Esophagus muscularis mucosa (tissue), 4 donors: ENCODE data around the gene CCL15. TPM values are rescaled to one million over a fixed set of nuclear protein-coding genes. Genes with fewer than 3 reads are reported as not detected.

Experiments
- DNase-seq: peaks from one replicate; pipeline ENCODE4 v3.0.0-alpha.2; 2017; ENCODE audit errors: extremely low spot score
- H3K27ac ChIP-seq, 4 donors: fragments of 200-600 bp; sonication (generic); replicated peaks in 1 of 4; 1 replicate in 3 of 4; 2 replicates in 1 of 4; pipeline ENCODE4 v1.5.1; 2016 to 2019; ENCODE audit warnings: mild to moderate bottlenecking in 1 of 4
- H3K27me3 ChIP-seq, 4 donors: fragments of 200-600 bp; sonication (generic); one replicate each; pipeline versions ENCODE4 v1.5.1 to v1.6.0; 2016 to 2019
- H3K36me3 ChIP-seq, 4 donors: fragments of 200-600 bp; sonication (generic); one replicate each; pipeline ENCODE4 v1.5.1; 2016 to 2019
- H3K4me1 ChIP-seq, 4 donors: fragments of 200-600 bp; sonication (generic); one replicate each; pipeline ENCODE4 v1.5.1; 2016 to 2019
- H3K4me3 ChIP-seq, 4 donors: fragments of 200-600 bp; sonication (generic); 1 replicate in 2 of 4; 2 replicates in 2 of 4; pipeline ENCODE4 v1.5.1; 2016 to 2019; ENCODE audit warnings: mild to moderate bottlenecking in 4 of 4, moderate library complexity in 1 of 4
- H3K9me3 ChIP-seq, 4 donors: fragments of 200-600 bp; sonication (generic); 1 replicate in 3 of 4; 2 replicates in 1 of 4; pipeline ENCODE4 v1.5.1; 2016 to 2019
- EP300 ChIP-seq: sonication (generic); formaldehyde crosslinking; IDR thresholded peaks from one replicate; pipeline ENCODE4 v1.6.1; 2017; ENCODE audit warnings: antibody characterized with exemption
- POLR2A ChIP-seq: fragments of 450-650 bp; IDR thresholded peaks from one replicate; pipeline ENCODE4 v1.6.1; 2017; ENCODE audit warnings: antibody characterized with exemption, moderate library complexity, mild to moderate bottlenecking, low read depth
- POLR2AphosphoS5 ChIP-seq, 2 donors: sonication (generic); formaldehyde crosslinking; IDR thresholded peaks; one replicate each; pipeline ENCODE4 v1.6.1; 2017; ENCODE audit warnings: antibody characterized with exemption in 2 of 2
- WGBS: methylation state at CpG from one replicate; pipeline ENCODE4 v1.1.5; 2018; 5-methylcytosine and 5-hydroxymethylcytosine counted together
- intact Hi-C: fragments of 100-400 bp; cut with DNase I; formaldehyde crosslinking; loops from one replicate; pipeline ENCODE4 v1.15.1; 2023
- total RNA-seq, 4 donors: library from RNA; depleted of rRNA; stranded (reverse); fragments of >200 nt; gene quantifications; one replicate each; pipeline versions ENCODE4 v1.1.0 to v1.2.1, GENCODE V29; 2016
- TF ChIP-seq, protein P1 (sequence below), 3 experiments: fragments of 200-600 bp in 2 of 3; fragments of 450-650 bp in 1 of 3; sonication (generic) in 2 of 3; IDR thresholded peaks; one replicate each; pipeline ENCODE4 v1.5.1; 2017 to 2019; ENCODE audit warnings: antibody characterized with exemption in 3 of 3, mild to moderate bottlenecking in 2 of 3, moderate library complexity in 1 of 3

CCL15 gene
- total RNA-seq, 4 donors from 2014 or later = not detected

DNA sequence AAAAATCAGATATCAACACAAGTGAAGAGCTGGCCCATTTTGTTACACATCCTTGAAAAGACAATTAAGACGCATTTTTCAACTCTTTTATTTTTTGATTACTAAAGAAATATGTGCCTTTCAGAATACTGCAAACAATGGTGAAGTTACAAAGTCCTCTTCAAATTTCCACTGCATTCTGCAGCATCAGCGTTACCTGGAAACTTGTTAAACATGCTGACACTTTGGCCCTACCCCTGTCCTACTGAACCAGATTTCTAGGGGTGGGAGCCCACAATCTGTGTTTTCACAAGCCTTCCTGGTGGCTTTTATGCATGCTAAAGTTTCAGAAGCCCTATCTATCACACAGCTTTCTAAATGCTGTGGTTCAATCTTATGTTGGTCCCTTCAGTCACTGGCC, 10.3 kb downstream of the CCL15 start:
- Histone ChIP-seq H3K27me3 (peaks cover 0 to 8% (median 0%) of the 10 kb centered on the region in 4 donors), H3K4me1 (no peaks in the 10 kb centered on the region), H3K27ac (no peak overlapping the region), H3K36me3 (no peaks in the 10 kb centered on the region), H3K4me3 (no peak overlapping the region), H3K9me3 (peaks cover 0 to 16% (median 6%) of the 10 kb centered on the region in 4 donors)
- DNase-seq = no peak
- intact Hi-C loops = no loop called here
- TF ChIP-seq POLR2A = no peak
- TF ChIP-seq, protein P1, sequence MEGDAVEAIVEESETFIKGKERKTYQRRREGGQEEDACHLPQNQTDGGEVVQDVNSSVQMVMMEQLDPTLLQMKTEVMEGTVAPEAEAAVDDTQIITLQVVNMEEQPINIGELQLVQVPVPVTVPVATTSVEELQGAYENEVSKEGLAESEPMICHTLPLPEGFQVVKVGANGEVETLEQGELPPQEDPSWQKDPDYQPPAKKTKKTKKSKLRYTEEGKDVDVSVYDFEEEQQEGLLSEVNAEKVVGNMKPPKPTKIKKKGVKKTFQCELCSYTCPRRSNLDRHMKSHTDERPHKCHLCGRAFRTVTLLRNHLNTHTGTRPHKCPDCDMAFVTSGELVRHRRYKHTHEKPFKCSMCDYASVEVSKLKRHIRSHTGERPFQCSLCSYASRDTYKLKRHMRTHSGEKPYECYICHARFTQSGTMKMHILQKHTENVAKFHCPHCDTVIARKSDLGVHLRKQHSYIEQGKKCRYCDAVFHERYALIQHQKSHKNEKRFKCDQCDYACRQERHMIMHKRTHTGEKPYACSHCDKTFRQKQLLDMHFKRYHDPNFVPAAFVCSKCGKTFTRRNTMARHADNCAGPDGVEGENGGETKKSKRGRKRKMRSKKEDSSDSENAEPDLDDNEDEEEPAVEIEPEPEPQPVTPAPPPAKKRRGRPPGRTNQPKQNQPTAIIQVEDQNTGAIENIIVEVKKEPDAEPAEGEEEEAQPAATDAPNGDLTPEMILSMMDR (IDR thresholded peaks at IDR 0.05) = no peak
- TF ChIP-seq EP300 = no peak
- TF ChIP-seq POLR2AphosphoS5 (IDR thresholded peaks at IDR 0.05) = no peak
- 94% methylated on average over 2 of the region's 2 CpGs for WGBS

- Histone ChIP-seq H3K9me3 (peaks cover 0 to 7% (median 6%) of the 10 kb centered on the region in 4 donors), H3K36me3 (no peaks in the 10 kb centered on the region), H3K4me1 (no peaks in the 10 kb centered on the region), H3K27ac (no peak overlapping the region), H3K27me3 (peaks cover 0 to 8% (median 0%) of the 10 kb centered on the region in 4 donors), H3K4me3 (no peak overlapping the region)
- TF ChIP-seq, protein P1 (IDR thresholded peaks at IDR 0.05) = no peak
- intact Hi-C loops = no loop called here
- no peak for DNase-seq
Measured at GRCh38 chr17:35988164-35988563, 13.2 kb downstream of the CCL15 start.

DNA sequence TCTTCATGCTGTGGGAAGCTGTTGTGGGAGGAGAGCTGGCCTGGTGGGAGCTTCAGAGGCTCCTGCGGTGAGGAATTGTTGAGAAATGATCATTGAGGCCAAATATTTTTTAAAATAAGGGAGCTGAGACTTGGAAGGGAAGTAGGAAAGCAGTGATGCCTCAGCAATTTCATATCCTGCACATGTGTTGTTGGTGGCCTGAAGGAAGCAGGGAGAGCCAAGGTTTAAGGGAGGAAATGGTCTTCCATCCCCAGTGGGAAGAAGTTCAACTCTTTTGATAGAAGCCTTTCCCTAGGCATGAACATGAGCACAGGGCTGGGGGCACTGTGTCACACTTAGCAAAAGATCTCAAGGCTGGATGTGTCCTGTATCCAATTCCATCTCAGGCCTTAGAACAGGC, 14.7 kb downstream of the CCL15 start, which contains the start of gene CCL14:
TSS of gene CCL14 (minus strand) at position 87 of the 400 bp plus-strand sequence. CDS start at position 7, 80 bp downstream.
- peak within 1 kb of the TSS in 2 of 4 donors; percentile 7 to 11 for H3K27ac ChIP-seq
- intact Hi-C loops = no loop called here
- H3K4me3 ChIP-seq = peak within 1 kb of the TSS; percentile 30 to 45 (median 32)
- no peaks in the 10 kb centered on the region for H3K4me1 ChIP-seq
- TF ChIP-seq, protein P1 (IDR thresholded peaks at IDR 0.05) = no peak
- TF ChIP-seq EP300 (no peak), POLR2AphosphoS5 (IDR thresholded peaks at IDR 0.05) (no peak), POLR2A (no peak)
- H3K36me3 ChIP-seq = no peaks in the 10 kb centered on the region
- H3K27me3 ChIP-seq = no peaks in the 10 kb centered on the region
- DNase-seq = no peak
- peaks cover 0 to 7% (median 6%) of the 10 kb centered on the region in 4 donors for H3K9me3 ChIP-seq
- WGBS = 58% methylated on average over 1 of the region's 1 CpG

DNA sequence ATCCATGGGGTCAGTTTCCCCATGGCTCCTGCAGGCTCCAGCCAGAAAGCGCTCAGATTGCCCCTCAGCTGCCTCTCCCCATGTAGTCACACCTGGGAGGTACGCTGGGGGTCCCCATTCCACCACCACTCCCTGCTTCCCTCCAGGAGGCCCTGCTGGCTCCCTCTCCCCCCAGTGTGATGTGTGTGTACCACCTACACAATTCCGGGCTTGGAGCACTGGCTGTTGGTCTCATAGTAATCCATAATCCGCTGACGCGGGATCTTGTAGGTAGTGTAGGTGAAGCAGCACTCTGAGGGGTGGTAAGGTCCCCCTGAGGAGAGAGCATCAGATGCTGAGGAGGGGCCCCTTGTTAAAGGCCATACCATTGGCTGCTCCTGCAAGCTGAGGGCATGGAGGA, 17.2 kb downstream of the CCL15 start:
- intact Hi-C loops = no loop called here

More for the DNA sequence above, 17.2 kb downstream of the CCL15 start:
- Histone ChIP-seq H3K36me3 (no peaks in the 10 kb centered on the region), H3K27me3 (no peaks in the 10 kb centered on the region), H3K27ac (no peak overlapping the region), H3K4me3 (peak overlapping the region in 3 of 4 donors; percentile 30 to 45 (median 35)), H3K4me1 (no peaks in the 10 kb centered on the region), H3K9me3 (peaks cover 0 to 6% (median 3%) of the 10 kb centered on the region in 4 donors)
- DNase-seq = no peak
- WGBS = 98% methylated on average over 6 of the region's 6 CpGs
- no peak for TF ChIP-seq EP300
- TF ChIP-seq, protein P1 (IDR thresholded peaks at IDR 0.05) = no peak
- TF ChIP-seq POLR2A = no peak
- no peak for TF ChIP-seq POLR2AphosphoS5 (IDR thresholded peaks at IDR 0.05)
